CD4-positive, alpha-beta T cell treated with Interleukin-10 for 1 hour (primary cell): Measurements from ENCODE around the gene CORIN.
A peak's percentile ranks its signal among the peaks of the same experiment; 100 is the strongest.
"Not testable (repeated sequence)": the region's sequence is repeated elsewhere in the genome, so short reads cannot be mapped to it uniquely, and the experiment has no call there.

Experiments used
- DNase-seq: peaks from one replicate; pipeline ENCODE4 v3.0.0-alpha.2; 2020

CORIN gene

DNA sequence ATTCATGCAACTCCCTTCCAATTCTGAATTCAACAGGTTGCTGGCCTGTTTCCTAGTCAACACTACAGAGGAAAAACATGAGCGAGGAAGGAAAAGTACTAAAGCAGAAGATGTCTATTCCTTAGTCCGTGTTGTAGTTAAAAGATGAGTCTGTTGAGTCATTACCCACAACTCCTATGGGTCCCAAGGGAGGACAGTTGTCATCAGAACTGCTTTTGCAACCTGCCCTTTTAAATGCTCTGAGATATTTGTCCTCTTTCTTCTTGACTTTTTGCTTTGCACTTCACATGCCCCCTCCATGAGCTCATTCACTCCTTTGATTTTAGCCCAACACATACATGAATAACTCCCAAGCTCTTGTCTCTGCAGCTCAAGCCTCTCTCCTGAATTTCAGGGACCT is 119.2 kb downstream of the CORIN start:
- DNase-seq = no peak

DNA sequence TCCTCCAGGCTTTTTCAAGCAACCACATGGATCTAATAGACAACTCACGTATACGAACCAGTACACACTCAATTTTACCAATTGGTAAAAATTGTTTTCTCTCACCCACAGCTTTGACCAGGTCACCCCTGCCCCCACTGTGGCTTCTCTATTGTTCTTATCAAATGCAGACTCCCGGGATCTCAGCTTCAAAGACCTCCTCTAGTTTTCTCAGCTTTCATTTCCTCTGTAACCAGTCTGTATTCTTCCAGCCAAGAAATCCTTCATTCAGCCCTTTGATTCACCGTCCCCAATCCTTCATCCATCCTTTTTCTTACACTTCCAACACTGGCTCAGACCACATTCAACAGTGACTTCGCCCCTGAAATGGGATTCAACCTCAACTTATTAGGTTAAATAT is 120.7 kb downstream of the CORIN start:
- no peak for DNase-seq

DNA sequence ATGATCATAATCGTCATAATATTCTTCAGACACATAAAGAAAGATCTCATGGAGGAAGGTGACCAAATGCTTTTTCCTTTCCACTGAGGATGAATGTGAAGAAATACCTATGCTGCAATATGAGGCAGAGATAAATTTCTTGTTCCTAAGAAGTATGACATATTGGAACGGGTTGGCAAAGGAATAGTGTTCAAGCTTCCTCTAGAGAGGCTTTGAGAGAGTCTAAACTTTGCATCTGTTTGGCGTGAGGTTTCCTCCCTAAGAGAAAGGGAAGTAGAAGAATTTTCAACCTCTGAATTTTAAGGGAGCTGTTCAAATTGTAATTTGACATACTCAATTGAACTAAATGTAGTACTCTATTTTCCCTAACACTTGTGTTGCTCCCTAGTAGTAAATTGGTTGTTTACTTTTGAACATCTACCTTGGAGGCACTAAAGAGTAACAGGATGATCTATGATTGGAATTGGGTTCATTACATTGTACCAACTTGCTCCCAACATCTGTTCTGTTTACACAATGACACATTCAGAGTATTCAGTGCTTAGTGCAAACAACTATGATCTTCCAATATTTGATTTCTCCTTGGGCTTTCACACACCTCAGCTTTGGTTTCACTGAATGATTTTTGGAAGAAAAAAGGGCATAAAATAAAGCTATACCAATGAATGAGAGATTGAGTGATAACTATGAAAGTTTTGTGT is 122.0 kb downstream of the CORIN start:
- no peak for DNase-seq

DNA sequence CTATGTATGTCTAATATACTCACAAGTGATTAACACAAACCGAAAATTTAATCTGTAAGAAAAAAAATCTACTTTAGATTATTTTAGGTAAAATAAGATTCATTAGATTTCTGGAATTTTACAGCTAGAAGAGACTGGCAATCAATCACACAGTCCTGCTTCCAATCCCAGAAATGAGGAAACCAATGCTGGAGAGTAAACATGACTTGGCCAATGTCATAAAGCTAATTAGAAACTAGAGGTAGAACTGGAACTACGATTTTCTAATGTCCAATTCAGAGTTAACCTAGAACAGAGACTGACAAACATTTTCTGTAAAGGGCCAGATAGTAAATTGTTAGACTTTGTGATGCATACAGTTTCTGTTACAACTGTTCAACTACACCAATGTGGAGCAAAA is 123.6 kb downstream of the CORIN start:
- DNase-seq = no peak

DNA sequence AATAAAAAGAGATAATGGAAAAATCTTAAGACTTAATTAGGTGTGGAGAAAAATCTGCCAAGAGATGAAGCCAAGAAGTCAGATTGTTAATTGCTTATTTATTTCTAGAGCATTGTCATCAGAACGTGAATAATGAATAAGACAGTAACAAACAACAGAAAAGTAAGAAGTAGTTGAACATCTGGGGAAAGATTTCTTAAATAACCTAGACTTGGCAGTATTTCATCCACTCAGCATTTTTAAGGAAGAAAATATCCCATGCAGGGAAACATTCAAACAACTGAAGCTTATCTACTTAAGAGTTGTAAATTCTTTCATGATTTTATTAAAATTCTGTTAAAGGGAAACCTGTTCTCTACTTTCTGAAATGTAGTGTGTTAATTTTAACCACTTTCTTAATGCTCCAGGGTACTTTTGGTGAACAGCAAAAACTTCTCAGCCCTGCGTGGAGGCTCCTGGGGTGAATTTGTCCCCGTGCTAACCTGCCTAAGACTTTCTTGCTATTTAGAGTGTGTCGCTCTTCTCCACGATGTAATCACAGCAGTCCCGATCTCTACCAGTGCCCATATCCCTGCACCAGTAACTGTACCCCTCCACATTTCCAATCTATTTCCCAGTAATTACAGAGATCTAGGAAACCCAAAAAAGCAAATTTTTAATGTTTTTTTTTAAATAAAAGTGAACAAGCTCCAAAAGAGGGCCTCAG is 124.6 kb downstream of the CORIN start:
- no peak for DNase-seq

DNA sequence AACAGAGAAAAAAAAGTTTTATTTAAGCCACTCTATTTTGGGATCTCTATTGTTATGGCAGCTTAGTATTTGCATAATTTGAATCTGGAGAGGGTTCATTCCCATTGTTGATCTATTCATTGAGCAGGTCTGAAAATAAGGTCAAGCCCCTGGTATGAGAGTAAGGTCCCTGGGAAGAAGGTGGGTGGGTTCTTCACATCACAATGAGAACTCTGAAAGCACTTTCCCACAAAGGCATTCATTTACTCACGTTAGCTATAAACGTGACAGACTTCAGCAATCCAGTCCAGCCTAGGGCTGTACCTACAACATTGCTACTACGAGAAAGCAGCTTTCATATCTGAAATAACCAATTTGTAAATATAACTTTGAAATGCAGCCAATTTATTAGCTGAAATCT is 126.2 kb downstream of the CORIN start:
- DNase-seq = no peak

DNA sequence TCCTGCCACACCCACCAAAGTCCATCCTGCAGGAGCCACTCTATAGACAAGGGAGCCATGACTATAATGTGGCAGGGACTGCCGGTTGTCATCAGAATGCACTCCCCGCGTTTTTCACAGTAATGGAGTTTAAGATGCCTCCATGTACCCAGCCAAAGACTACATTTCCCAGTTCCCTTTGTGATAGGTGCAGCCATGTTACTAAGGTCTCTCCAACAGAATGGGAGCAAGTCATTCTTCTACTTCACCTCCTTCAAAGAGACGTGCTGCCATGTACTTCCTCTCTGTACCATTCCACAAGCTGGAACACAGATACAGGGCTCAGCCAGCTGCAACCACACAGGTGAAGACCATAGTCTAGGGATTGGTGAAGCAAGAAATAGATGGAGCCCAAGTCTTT is 126.7 kb downstream of the CORIN start:
- no peak for DNase-seq

DNA sequence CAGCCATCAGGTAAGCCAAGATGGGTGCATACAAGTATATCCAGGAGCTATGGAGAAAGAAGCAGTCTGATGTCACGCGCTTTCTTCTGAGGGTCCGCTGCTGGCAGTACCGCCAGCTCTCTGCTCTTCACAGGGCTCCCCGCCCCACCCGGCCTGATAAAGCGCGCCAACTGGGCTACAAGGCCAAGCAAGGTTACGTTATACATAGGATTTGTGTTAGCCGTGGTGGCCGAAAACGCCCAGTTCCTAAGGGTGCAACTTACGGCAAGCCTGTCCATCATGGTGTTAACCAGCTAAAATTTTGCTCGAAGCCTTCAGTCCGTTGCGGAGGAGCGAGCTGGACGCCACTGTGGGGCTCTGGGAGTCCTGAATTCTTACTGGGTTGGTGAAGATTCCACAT is 131.5 kb downstream of the CORIN start:
- not testable (repeated sequence) for DNase-seq

DNA sequence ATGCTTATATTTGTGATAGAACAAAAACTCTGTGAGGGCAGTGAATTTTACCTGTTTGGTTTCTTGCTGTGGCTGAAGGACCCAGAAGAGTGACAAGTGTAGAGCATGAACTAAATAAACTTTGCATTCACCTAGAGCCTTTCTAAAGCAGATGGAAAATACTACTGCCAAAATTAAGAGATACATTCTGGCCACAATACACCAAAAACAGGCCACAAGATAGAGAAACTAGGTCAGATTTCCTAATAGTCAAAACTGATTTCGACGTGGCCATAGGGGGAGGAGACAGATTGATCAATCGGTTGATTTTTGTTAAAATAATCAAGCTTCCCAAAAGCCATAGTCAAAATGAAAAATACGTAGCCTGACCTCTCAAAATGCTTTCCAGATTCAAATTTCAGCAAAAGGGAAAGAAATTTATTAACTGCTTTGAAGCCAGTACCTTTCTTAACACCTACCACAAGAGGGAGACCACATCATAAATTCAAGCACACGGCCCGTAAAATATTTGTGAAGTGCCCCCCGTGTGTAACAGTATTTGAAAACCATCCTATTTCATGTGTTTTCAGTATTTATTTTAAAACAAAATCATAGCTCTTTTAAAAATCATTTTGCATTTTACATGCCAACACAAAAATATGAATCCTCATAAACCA is 132.4 kb downstream of the CORIN start:
- no peak for DNase-seq

DNA sequence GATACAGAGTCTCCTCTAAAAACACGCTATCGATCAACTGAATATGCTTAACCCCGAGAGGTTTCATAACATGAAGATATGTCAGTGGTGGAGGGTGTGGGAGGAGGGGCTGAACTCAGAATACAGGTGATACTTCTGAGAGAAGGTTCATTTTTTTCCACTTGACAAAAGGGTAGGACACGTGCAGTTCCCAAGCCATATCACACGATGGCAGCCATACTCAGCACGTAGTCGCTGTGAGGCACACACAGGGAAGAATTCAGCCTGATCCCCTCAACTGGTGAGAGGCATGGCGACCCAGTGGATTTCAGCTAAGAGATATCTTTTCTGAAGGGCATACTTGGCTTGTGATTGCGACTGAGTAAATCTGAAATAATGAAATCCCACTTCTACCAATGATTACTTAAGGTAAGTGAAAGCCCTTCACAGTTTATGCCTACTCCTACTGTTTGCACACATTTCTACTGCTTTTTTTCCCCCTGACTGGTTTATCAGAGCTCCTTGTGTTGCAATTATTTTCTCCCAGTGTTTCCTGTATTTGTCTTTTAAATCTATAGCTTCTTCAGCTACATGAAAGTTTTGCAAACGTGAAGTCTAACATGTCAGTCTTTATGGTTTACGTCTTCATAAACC is 133.1 kb downstream of the CORIN start:
- no peak for DNase-seq

DNA sequence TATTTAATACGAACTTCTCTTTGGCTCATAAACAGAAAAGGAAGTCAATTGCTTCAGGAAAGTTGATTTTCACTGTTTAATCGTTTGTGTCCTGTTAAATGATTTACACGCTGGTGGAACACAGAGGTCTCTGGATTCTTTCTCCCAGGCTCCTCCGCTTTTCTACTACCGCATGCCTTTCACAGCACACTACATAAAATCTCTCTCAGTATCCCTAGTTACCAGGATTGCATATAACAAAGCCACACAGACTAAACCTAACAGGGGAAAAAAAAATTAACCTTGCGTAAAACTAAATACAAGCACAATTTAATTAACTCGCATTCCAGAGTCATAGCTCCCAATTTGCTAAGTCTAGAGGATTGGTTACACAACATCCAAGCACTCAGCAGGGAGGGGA is 133.9 kb downstream of the CORIN start:
- no peak for DNase-seq

DNA sequence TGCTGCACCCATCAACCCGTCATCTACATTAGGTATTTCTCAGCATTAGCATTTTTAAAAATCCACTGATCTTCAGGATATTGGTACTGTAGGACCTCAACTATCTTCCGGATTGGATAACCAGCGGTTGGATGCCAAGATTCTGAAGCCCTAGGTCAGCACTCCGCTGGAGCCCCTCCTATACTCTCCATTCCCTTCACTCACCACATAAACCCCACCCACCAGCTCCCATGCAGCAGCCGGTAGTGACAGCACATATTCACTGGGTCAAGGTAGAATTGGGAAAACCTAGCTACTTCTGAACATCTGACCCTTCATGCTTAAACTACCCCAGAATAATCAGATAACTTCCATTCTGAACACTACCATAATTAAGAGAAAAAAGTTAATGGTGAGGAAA is 134.9 kb downstream of the CORIN start:
- DNase-seq = no peak

DNA sequence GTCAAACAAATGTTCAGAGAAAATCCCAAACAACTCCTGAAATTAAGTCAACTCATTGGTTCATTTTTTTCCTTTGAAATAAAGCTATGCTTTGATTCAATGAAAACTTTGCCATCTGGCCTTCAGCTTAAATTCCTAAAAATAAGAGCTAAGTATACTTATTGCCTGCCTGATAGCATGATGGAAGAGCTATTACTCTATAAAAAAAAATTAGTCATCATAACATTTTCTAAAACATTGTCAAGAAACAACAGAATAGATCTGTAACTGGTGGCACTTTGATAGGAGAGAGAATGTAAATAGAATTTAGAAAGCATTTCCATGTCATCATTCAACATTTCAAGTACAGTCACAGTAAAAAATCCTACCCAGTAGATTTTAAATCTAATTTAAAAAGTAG is 136.6 kb downstream of the CORIN start:
- no peak for DNase-seq

DNA sequence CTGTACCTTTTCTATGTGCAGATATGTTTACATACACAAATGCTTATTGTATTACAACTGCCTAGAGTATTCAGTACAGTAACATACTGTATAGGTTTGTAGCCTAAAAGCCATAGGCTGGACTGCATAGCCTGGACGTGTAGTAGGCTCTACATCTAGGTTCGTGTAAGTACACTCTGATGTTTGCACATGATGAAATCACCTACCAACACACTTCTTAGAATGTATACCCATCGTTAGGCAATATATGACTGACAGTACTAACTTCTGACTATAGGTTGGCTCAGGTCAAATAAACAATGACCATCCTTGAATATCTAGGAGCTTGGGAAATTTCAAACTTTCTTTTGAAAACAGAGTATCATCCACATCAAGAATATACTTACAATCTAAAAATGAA is 139.0 kb downstream of the CORIN start:
- DNase-seq = no peak

DNA sequence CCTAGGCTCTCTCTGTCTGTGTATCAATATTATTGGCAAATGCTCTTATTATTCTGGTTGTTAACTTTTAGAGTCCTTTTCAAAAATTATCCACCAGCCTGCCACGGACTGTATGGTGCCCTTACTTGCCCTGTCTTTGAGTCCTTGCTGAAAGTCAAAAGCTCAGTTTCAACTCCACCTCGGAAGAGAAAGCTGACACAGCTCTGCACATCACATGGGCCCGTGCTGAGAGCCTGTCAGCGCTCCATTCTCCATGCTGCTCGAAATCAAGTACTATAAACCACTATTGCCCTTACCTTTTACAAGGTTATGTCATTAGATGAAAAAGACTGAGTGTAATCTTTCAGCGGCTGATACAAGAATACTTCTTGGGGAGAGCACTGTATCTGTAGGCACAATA is 141.0 kb downstream of the CORIN start:
- no peak for DNase-seq

DNA sequence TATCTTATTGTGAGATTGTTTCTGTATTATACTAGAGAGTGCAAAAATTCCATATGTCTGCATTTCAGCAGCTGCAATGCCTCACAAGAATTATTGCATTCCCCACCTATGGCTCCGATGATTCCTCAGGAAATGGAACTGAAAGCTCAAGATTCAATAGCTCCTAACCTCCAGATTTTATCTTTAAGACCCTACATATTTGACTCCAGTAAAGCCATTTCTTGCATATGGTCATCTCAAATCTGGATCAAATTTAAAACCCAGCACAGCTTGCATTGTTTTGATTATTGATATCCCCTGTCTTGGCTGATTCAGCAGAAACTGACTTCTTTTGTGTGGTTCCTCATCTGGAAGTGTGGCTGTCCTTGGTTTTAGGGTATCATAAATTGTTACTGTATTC is 142.6 kb downstream of the CORIN start:
- no peak for DNase-seq

DNA sequence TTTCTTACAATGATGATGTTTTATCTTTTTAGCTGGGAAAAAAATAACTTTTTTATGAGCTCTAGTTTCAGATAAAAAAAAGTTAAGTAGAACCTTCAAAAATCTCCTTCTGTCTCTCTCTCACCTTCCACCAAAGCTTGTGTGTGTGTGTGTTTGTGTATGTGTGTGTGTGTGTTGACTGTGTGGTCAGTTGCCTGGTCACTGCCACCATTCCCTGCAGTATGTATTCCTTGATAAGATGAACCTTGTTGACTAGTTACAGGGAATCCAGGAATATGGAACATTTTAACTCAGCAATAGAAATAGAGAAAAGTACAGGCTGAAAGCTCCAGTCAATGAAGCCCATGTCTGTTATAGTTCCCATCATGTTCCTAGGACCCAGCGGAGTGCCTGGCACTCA is 143.5 kb downstream of the CORIN start:
- DNase-seq = no peak

DNA sequence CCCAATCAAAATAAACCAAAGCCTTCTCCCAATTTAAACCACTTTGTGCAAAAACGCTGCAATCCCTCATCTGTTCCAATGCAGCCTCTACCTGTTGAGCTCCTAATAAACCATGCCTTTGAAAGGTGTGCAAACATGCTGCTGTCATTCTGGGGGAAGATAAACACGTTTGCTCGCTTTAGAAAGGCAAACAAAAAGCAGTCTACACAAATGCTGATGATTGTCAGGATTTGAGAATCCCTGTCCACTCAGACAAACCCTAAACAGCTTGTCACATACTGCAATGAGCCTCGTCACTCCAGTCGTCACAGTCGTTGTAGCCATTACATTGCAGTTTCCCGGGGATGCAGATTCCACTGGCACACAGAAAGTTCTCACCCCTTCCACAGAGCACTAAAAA is 145.2 kb downstream of the CORIN start:
- DNase-seq = no peak

DNA sequence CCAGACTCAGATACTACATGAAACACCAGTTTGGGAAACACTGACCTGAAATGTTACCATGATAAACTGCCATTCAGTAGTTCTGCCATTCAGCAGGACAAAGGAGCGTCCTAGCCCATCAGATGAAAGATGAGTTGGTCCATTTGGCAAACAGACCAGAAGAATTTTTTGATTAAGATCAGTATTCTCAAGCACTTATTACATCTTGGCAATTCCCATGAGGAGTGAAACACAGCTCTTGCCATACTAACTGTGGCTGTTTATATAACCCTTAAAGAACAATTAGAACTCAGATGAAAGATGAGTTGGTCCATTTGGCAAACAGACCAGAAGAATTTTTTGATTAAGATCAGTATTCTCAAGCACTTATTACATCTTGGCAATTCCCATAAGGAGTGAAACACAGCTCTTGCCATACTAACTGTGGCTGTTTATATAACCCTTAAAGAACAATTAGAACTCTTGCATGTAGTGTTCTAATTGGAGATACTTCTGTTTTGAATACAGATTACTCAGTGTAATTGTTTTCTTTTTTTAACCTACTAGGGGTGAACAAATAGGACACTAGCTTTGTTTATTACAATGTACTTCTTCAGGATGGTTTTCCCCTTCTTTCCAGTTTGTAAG is 146.0 kb downstream of the CORIN start:
- DNase-seq = not testable (repeated sequence)

DNA sequence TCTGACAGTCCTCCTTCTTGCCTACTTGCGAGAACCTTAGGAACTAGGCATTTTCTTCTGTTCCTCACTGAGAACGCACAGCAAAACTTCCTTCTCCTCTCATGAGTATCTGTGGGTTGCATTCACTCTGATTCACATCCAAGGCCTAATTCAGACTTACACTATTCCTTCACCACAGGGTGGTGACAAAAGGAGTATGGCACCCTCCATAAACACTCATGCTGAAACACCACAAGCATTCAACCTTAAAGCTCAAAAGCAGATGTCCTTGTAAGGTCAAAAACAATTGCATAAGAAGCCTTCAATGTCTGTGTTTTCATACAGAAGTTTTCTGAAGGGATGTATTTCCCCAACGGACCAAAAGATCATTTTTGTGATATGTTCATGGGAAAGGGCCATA is 147.3 kb downstream of the CORIN start:
- no peak for DNase-seq

DNA sequence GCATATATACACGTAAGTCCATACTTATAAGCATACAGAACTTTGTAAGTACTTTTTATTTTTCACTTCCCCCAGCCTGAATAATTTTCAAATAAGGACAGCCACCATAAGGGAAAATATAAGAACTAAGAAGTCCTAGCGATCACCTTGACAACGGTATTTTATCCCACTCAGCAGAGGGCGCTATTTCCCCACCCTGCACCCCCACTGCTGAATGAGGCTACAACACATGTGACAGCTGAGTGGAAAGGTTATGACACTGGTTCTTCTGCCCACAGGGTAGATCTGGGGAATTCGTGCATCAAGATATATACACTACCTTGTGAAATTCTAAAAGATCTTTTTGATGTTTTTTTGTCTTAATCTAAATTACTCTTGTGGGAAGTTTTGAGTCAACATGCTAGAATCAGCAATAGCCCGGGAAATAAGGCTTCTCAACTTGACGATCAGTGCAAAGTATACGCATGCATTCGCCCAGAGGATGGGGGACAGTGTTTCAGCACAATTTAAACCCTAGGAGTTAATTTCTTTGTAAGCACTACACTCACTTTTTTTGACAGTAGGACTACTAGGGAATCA is 151.5 kb downstream of the CORIN start:
- DNase-seq = peak; percentile 62

DNA sequence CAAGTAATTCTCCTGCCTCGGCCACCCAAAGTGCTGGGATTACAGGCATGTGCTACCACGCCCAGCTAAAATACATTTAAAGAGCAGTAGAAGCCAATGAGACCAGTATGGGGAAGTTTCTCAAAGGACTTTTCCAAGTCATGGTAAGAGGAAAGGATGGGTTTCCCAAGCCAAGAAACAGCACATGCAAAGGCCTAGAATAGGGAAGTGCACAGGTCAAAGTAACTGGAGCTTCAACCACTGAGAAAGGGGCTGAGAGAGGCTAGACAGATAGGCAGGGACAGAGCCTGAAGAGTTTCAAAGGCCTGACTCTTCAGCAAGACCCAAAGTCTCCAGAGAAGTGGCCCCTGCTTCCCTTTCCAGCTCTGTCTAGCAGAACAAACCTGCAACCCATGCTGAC is 162.1 kb downstream of the CORIN start:
- no peak for DNase-seq

DNA sequence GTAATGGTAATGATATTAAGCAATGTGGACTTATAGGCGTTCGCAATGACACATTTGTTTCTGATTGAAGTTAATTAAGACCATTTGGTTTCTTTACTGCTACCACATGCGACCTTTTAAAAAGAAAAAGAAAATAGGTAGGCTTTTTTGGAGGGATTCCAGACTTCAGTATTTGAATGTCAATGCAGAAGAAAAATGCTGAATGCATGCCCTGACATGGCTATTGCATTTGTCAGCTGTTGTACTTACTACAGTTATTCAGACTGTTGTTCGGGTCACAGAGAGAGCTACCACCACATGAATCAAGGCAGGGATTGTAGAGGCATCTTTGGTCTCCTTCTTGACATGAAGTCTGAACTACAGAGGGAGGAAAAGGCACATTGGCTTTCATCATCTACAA is 163.7 kb downstream of the CORIN start:
- no peak for DNase-seq
